ENCODE data around the gene TTLL8. TPM values are rescaled to one million over a fixed set of nuclear protein-coding genes. Genes with fewer than 3 reads are reported as not detected.
A peak's percentile ranks its signal among the peaks of the same experiment; 100 is the strongest.

TTLL8 gene
- total RNA-seq, 4 donors from 2014 or later: not detected

DNA sequence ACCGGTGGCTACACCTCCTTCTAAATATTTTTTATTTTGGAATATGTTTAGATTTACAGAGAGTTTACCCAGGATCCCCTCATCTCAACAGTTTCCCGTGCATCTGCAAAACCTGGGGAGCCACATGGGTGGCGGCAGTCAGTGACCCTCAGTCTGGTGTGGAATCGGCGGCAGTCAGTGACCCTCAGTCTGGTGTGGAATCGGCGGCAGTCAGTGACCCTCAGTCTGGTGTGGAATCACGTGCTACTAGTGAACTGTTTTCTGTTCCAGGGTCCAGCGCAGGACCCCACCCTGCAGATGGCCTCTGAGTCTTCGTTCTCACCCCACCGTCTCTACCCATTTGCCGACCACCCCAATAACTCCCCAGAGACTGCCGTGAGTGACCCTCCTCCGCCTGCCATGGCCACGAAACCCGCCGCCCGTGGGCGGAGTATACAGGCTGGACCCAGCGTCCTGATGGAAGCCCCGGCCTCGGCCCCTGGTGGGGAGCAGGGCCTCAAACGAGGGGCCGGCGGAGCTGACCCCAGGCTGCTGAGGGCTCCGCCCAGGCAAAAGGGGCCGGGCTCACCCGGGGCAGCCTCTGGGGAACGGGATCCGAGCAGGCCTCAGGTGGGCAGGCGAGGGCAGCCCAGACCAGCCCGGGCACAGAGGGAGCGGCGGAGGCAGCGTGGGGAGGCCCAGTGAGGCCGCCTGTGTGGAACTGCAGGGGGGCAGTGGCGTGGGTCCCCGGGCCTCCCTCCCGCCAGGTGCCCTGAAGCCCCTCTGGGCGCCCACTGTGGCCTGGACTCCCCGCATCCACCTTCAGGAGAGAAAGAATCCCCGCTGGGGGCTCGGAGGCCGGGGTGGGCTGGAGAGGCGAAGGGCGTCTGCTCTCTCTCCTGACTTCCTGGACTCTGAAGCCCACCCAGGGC is 48.1 kb downstream of the TTLL8 start:
- Histone ChIP-seq H3K36me3 (no peaks in the 10 kb centered on the region), H3K9me3 (no peaks in the 10 kb centered on the region), H3K4me3 (peak overlapping the region in 1 of 4 donors; percentile 18), H3K27ac (replicated peaks in 1 of 4) (no peak overlapping the region), H3K4me1 (peaks cover 6 to 27% (median 19%) of the 10 kb centered on the region in 4 donors), H3K27me3 (peaks cover 4 to 62% (median 51%) of the 10 kb centered on the region in 4 donors)
- no peak for TF ChIP-seq EP300 (IDR thresholded peaks at IDR 0.05)
- TF ChIP-seq POLR2AphosphoS5 (IDR thresholded peaks at IDR 0.05): no peak
- TF ChIP-seq POLR2A (IDR thresholded peaks at IDR 0.05; ENCODE audit: low read depth): no peak
- TF ChIP-seq, protein P1, sequence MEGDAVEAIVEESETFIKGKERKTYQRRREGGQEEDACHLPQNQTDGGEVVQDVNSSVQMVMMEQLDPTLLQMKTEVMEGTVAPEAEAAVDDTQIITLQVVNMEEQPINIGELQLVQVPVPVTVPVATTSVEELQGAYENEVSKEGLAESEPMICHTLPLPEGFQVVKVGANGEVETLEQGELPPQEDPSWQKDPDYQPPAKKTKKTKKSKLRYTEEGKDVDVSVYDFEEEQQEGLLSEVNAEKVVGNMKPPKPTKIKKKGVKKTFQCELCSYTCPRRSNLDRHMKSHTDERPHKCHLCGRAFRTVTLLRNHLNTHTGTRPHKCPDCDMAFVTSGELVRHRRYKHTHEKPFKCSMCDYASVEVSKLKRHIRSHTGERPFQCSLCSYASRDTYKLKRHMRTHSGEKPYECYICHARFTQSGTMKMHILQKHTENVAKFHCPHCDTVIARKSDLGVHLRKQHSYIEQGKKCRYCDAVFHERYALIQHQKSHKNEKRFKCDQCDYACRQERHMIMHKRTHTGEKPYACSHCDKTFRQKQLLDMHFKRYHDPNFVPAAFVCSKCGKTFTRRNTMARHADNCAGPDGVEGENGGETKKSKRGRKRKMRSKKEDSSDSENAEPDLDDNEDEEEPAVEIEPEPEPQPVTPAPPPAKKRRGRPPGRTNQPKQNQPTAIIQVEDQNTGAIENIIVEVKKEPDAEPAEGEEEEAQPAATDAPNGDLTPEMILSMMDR (IDR thresholded peaks at IDR 0.05): no peak
- no peak for DNase-seq (ENCODE audit: extremely low spot score)
- intact Hi-C loops (cut with DNase I): no loop called here
- 91% methylated on average over 15 of the region's 46 CpGs for WGBS

GRCh38 chr22:50009251-50009650 is 48.8 kb downstream of the TTLL8 start:
- TF ChIP-seq POLR2AphosphoS5 (IDR thresholded peaks at IDR 0.05) (no peak), EP300 (IDR thresholded peaks at IDR 0.05) (no peak), POLR2A (IDR thresholded peaks at IDR 0.05; ENCODE audit: low read depth) (no peak)
- TF ChIP-seq, protein P1 (IDR thresholded peaks at IDR 0.05): no peak
- H3K4me3 ChIP-seq: no peak overlapping the region
- no peak for DNase-seq (ENCODE audit: extremely low spot score)
- no peaks in the 10 kb centered on the region for H3K36me3 ChIP-seq
- no peak overlapping the region for H3K27ac ChIP-seq (replicated peaks in 1 of 4)
- H3K9me3 ChIP-seq: no peaks in the 10 kb centered on the region
- intact Hi-C loops (cut with DNase I): no loop called here
- H3K4me1 ChIP-seq: peaks cover 0 to 19% (median 11%) of the 10 kb centered on the region in 4 donors
- 89% methylated on average over 4 of the region's 16 CpGs for WGBS
- H3K27me3 ChIP-seq: peaks cover 4 to 54% (median 44%) of the 10 kb centered on the region in 4 donors

GRCh38 chr22:50008151-50009040 is 49.7 kb downstream of the TTLL8 start:
- Histone ChIP-seq H3K27ac (replicated peaks in 1 of 4) (no peak overlapping the region), H3K9me3 (no peaks in the 10 kb centered on the region), H3K4me3 (no peak overlapping the region), H3K36me3 (no peaks in the 10 kb centered on the region), H3K27me3 (peaks cover 4 to 46% (median 36%) of the 10 kb centered on the region in 4 donors), H3K4me1 (peaks cover 0 to 16% (median 11%) of the 10 kb centered on the region in 4 donors)
- TF ChIP-seq POLR2A (IDR thresholded peaks at IDR 0.05; ENCODE audit: low read depth) (no peak), POLR2AphosphoS5 (IDR thresholded peaks at IDR 0.05) (no peak), EP300 (IDR thresholded peaks at IDR 0.05) (no peak)
- TF ChIP-seq, protein P1 (IDR thresholded peaks at IDR 0.05): no peak
- no peak for DNase-seq (ENCODE audit: extremely low spot score)
- WGBS: 77% methylated on average over 22 of the region's 24 CpGs
- intact Hi-C loops (cut with DNase I): no loop called here

DNA sequence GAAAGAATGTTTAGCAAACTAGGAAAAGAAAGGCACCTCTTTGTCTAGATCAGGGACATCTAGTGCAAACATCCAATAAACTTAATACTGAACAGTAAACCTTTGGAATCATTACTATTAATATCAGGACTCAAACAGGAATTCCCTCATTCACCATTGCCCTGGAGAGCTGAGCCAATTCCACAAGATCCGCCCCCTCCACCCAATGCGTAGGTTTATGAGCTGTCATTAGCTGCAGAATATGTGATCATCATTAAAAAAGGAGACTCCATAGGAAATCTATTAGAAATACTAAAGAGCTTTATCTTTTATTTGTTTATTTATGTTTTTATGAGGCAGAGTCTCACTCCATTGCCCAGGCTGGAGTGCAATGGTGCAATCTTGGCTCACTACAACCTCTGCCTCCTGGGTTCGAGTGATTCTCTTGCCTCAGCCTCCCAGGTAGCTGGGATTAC is 51.0 kb downstream of the TTLL8 start:
- peaks cover 4 to 33% (median 23%) of the 10 kb centered on the region in 4 donors for H3K27me3 ChIP-seq
- no peaks in the 10 kb centered on the region for H3K9me3 ChIP-seq
- no peak for DNase-seq (ENCODE audit: extremely low spot score)
- no peak overlapping the region for H3K27ac ChIP-seq (replicated peaks in 1 of 4)
- no peak overlapping the region for H3K4me3 ChIP-seq
- intact Hi-C loops (cut with DNase I): no loop called here
- 90% methylated on average over 3 of the region's 3 CpGs for WGBS
- no peaks in the 10 kb centered on the region for H3K36me3 ChIP-seq
- TF ChIP-seq POLR2A (IDR thresholded peaks at IDR 0.05; ENCODE audit: low read depth) (no peak), POLR2AphosphoS5 (IDR thresholded peaks at IDR 0.05) (no peak), EP300 (IDR thresholded peaks at IDR 0.05) (no peak)
- TF ChIP-seq, protein P1 (IDR thresholded peaks at IDR 0.05): no peak
- peaks cover 0 to 16% (median 11%) of the 10 kb centered on the region in 4 donors for H3K4me1 ChIP-seq

All from esophagus muscularis mucosa (tissue), 4 donors.